Glutamatergic neuron (in vitro differentiated cells): ENCODE measurements around the gene ROS1. TPM values are rescaled to one million over a fixed set of nuclear protein-coding genes. Genes with fewer than 3 reads are reported as not detected.
A peak's percentile ranks its signal among the peaks of the same experiment; 100 is the strongest.

Experiments
- DNase-seq: peaks from one replicate; pipeline ENCODE4 v3.0.0; 2022
- H3K27ac Mint-ChIP-seq: one replicate; pipeline ENCODE4 v1.8.0; 2020; ENCODE audit warnings: mild to moderate bottlenecking, mixed read lengths, inconsistent platforms; ENCODE audit not compliant: unreplicated experiment
- H3K27me3 Mint-ChIP-seq: one replicate; pipeline ENCODE4 v1.8.0; 2020; ENCODE audit warnings: mild to moderate bottlenecking, moderate library complexity, mixed read lengths, inconsistent platforms; ENCODE audit not compliant: unreplicated experiment
- H3K36me3 Mint-ChIP-seq: one replicate; pipeline ENCODE4 v1.8.0; 2020; ENCODE audit warnings: mild to moderate bottlenecking, mixed read lengths, inconsistent platforms; ENCODE audit not compliant: unreplicated experiment
- H3K4me1 Mint-ChIP-seq: one replicate; pipeline ENCODE4 v1.8.0; 2020; ENCODE audit warnings: mild to moderate bottlenecking, low read depth, mixed read lengths, inconsistent platforms; ENCODE audit not compliant: unreplicated experiment
- H3K4me3 Mint-ChIP-seq: one replicate; pipeline ENCODE4 v1.8.0; 2020; ENCODE audit warnings: mild to moderate bottlenecking, mixed read lengths, inconsistent platforms; ENCODE audit not compliant: unreplicated experiment
- H3K9me3 Mint-ChIP-seq: one replicate; pipeline ENCODE4 v1.8.0; 2020; ENCODE audit warnings: mild to moderate bottlenecking, moderate library complexity, mixed read lengths, inconsistent platforms; ENCODE audit not compliant: unreplicated experiment
- CTCF ChIP-seq: fragments of 200-600 bp; sonication (generic); IDR thresholded peaks from one replicate; pipeline ENCODE4 v1.5.0; 2021; ENCODE audit not compliant: partially characterized antibody, unreplicated experiment
- total RNA-seq: library from RNA; stranded (reverse); fragmentation: NEBNext Ultra II Directional; extraction: Animal tissue kit (Norgen Biotek cat#: 25700); gene quantifications from one replicate; pipeline ENCODE4 v1.2.1, GENCODE V29; 2021; ENCODE audit not compliant: unreplicated experiment

Gene ROS1
- total RNA-seq, 1 donor from 2014 or later, result not detected

GRCh38 chr6:117267766-117268534, 157.8 kb downstream of the ROS1 start:
- peaks cover 42% of the 10 kb centered on the region for H3K27me3 Mint-ChIP-seq
- no peak overlapping the region for H3K27ac Mint-ChIP-seq
- peaks cover 3% of the 10 kb centered on the region for H3K4me1 Mint-ChIP-seq
- no peak overlapping the region for H3K4me3 Mint-ChIP-seq
- peak; percentile 39 for TF ChIP-seq CTCF
- no peaks in the 10 kb centered on the region for H3K36me3 Mint-ChIP-seq
- H3K9me3 Mint-ChIP-seq, result peaks cover 16% of the 10 kb centered on the region
- peak; percentile 46 for DNase-seq

GRCh38 chr6:117267054-117267347, 158.7 kb downstream of the ROS1 start:
- H3K4me1 Mint-ChIP-seq, result peaks cover 3% of the 10 kb centered on the region
- no peak for DNase-seq
- H3K4me3 Mint-ChIP-seq, result no peak overlapping the region
- peaks cover 39% of the 10 kb centered on the region for H3K27me3 Mint-ChIP-seq
- no peaks in the 10 kb centered on the region for H3K36me3 Mint-ChIP-seq
- H3K9me3 Mint-ChIP-seq, result peaks cover 18% of the 10 kb centered on the region
- TF ChIP-seq CTCF, result no peak
- H3K27ac Mint-ChIP-seq, result no peak overlapping the region

GRCh38 chr6:117266257-117267053, 159.3 kb downstream of the ROS1 start:
- TF ChIP-seq CTCF, result no peak
- no peak for DNase-seq
- H3K4me3 Mint-ChIP-seq, result peak overlapping the region; percentile 79
- H3K9me3 Mint-ChIP-seq, result peaks cover 18% of the 10 kb centered on the region
- no peaks in the 10 kb centered on the region for H3K36me3 Mint-ChIP-seq
- H3K4me1 Mint-ChIP-seq, result peaks cover 3% of the 10 kb centered on the region
- H3K27ac Mint-ChIP-seq, result no peak overlapping the region
- H3K27me3 Mint-ChIP-seq, result peaks cover 38% of the 10 kb centered on the region

GRCh38 chr6:117265410-117266256, 160.1 kb downstream of the ROS1 start, which contains the start of gene VGLL2:
Gene VGLL2 (plus strand): TSS chr6:117265558. CDS start chr6:117265764, 206 bp downstream.
- Mint-ChIP-seq H3K27me3 (peaks cover 37% of the 10 kb centered on the region), H3K36me3 (no peaks in the 10 kb centered on the region), H3K4me3 (peak within 1 kb of the TSS; percentile 88), H3K27ac (no peak within 1 kb of the TSS), H3K4me1 (peaks cover 3% of the 10 kb centered on the region), H3K9me3 (peaks cover 18% of the 10 kb centered on the region)
- peak; percentile 77 for DNase-seq
- no peak for TF ChIP-seq CTCF
